Stimulated activated CD4-positive, alpha-beta T cell treated with anti-CD3 and anti-CD28 coated beads, Interleukin-1b, Interleukin-23, amount 100 ng/mL, for 48 hours (primary cell): Measurements from ENCODE around the gene SCT.

Source experiments
- DNase-seq: peaks from one replicate; pipeline ENCODE4 v3.0.0-alpha.2; 2020

SCT gene

GRCh38 chr11:581342-581741 lies 45.6 kb downstream of the SCT start:
- no peak for DNase-seq

- no peak for DNase-seq
Observed at GRCh38 chr11:579830-580601, 47.0 kb downstream of the SCT start.

GRCh38 chr11:578276-579035 lies 48.5 kb downstream of the SCT start:
- no peak for DNase-seq

- DNase-seq = no peak
Observed at GRCh38 chr11:577611-577894, 49.4 kb downstream of the SCT start.

DNA sequence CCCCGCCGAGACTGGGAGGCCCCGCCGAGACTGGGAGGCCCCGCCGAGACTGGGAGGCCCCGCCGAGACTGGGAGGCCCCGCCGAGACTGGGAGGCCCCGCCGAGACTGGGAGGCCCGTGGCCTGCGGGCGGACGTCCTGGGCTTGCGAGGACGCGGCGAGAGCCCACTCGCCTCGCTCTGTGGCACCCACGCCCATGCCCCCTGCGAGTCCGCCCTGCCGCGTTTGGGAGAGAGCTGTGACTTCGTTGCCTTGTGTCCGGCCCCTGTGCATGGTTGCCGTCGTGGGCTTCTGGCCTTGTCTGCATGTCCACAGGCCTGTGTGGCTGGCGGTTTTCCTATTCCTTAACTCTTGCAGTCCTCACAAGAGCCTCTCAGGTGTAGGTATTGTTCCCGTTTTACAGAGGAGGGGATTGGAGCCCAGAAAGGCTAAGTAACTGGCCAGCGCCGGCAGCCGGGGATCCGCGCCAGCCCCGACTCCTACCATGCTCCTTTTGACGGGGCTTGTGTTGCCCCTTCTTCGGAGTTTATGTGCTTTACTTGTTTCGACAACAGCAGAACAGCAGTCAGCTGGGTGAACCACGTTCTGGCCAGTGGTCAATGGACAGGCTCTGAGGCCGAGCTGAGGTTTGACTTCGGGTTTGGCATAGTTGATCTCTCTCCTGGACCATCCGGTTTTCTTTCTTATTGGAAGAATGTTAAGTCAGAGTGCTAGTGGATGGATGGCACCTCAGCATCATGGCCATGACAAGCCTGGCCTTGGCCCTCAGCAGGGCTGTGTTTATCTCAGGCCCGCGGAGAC lies 50.0 kb downstream of the SCT start:
- no peak for DNase-seq
